Osteocyte (in vitro differentiated cells): Measurements from ENCODE around the gene KCMF1. TPM values are rescaled to one million over a fixed set of nuclear protein-coding genes. Genes with fewer than 3 reads are reported as not detected.

ENCODE experiments used
- DNase-seq: peaks from one replicate; pipeline ENCODE4 v3.0.0; 2021; ENCODE audit warnings: mixed read lengths; ENCODE audit not compliant: unreplicated experiment; ENCODE audit errors: extremely low spot score
- H3K27ac Mint-ChIP-seq: one replicate; pipeline ENCODE4 v1.8.0; 2021; ENCODE audit warnings: mild to moderate bottlenecking, mixed read lengths; ENCODE audit not compliant: unreplicated experiment
- H3K27me3 Mint-ChIP-seq: one replicate; pipeline ENCODE4 v1.8.0; 2021; ENCODE audit warnings: mixed read lengths; ENCODE audit not compliant: unreplicated experiment
- H3K36me3 Mint-ChIP-seq: one replicate; pipeline ENCODE4 v1.8.0; 2021; ENCODE audit warnings: mixed read lengths; ENCODE audit not compliant: unreplicated experiment
- H3K4me1 Mint-ChIP-seq: one replicate; pipeline ENCODE4 v1.8.0; 2021; ENCODE audit warnings: mixed read lengths; ENCODE audit not compliant: unreplicated experiment
- H3K4me3 Mint-ChIP-seq: one replicate; pipeline ENCODE4 v1.8.0; 2021; ENCODE audit warnings: mild to moderate bottlenecking, moderate library complexity, mixed read lengths; ENCODE audit not compliant: unreplicated experiment
- H3K9me3 Mint-ChIP-seq: one replicate; pipeline ENCODE4 v1.8.0; 2021; ENCODE audit warnings: mixed read lengths; ENCODE audit not compliant: unreplicated experiment
- CTCF ChIP-seq: fragments of 200-600 bp; sonication (generic); IDR thresholded peaks from 2 replicates; pipeline ENCODE4 v1.5.0; 2021; ENCODE audit warnings: antibody characterized with exemption, mild to moderate bottlenecking, moderate library complexity
- total RNA-seq: library from RNA; stranded (reverse); gene quantifications from 2 replicates; pipeline ENCODE4 v1.2.1, GENCODE V29; 2021

KCMF1 gene
- total RNA-seq, 1 donor from 2014 or later: 67.2 TPM

- TF ChIP-seq CTCF: no peak
- Mint-ChIP-seq H3K27me3 (no peaks in the 10 kb centered on the region), H3K4me3 (no peak overlapping the region), H3K36me3 (peaks cover 44% of the 10 kb centered on the region), H3K27ac (no peak overlapping the region), H3K9me3 (no peaks in the 10 kb centered on the region), H3K4me1 (peaks cover 10% of the 10 kb centered on the region)
- DNase-seq: no peak
These were observed 78.3 kb downstream of the KCMF1 start for GRCh38 chr2:85049236-85049635.

DNA sequence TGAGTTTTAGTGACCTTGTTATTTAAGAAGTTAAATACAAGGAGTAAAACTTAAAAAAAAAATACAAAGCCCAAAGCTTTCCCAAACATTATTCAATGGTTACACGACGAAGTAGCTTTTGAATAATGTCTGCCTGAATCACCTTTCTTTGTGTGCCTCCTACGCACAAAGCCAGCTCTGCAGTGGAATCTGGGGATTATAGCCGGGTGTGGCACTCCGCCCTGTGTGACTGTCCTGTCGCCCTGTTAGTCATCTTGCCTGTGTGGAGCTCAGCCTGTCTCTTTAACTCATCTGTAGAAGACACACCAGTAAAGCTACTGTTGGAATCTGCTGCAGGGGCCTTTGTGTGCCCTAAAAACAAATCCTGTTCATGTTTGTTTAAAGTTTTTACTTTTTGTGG, 82.8 kb downstream of the KCMF1 start:
- Mint-ChIP-seq H3K27me3 (no peaks in the 10 kb centered on the region), H3K27ac (peak overlapping the region; percentile 81), H3K9me3 (no peaks in the 10 kb centered on the region), H3K36me3 (peaks cover 37% of the 10 kb centered on the region), H3K4me3 (no peak overlapping the region), H3K4me1 (peaks cover 55% of the 10 kb centered on the region)
- DNase-seq: no peak
- TF ChIP-seq CTCF: no peak

DNA sequence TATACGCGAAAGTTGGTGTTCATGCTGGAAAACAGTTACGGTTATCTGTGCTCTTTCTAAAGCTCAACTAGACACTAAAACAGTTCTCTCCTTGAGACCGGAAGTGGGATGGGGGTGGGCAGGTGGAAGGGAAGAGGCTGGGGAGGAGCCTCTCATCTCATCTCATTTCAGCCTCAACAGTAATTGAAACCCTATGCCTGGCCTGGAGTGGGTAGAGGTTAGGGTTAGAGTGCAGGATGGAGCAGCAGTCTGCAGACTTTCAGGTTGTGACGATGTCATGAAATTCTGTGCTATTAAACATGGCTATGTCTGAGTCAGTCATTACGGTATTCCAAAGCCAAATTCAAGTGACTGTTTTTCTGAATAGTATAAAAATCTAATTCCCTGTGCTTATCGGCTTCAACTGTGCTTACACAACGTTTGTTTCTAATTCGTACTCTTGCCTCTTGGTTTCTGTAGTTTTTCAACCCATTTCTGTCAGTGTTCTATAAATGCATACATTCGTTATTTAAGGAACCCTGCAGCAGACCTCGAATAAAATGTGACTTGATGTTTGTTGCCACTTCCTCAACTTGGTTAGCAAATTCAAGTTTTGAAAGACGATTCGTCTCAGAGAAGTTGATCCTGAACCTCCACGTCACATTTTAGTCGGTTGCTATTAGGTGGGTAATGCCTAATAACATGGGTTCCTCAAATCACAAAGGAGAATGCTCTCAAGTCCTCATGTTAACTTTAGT, 86.4 kb downstream of the KCMF1 start:
- TF ChIP-seq CTCF: no peak
- peaks cover 19% of the 10 kb centered on the region for H3K36me3 Mint-ChIP-seq
- H3K9me3 Mint-ChIP-seq: no peaks in the 10 kb centered on the region
- H3K4me1 Mint-ChIP-seq: peaks cover 59% of the 10 kb centered on the region
- H3K27ac Mint-ChIP-seq: no peak overlapping the region
- no peak for DNase-seq
- peaks cover 8% of the 10 kb centered on the region for H3K27me3 Mint-ChIP-seq
- H3K4me3 Mint-ChIP-seq: no peak overlapping the region

DNA sequence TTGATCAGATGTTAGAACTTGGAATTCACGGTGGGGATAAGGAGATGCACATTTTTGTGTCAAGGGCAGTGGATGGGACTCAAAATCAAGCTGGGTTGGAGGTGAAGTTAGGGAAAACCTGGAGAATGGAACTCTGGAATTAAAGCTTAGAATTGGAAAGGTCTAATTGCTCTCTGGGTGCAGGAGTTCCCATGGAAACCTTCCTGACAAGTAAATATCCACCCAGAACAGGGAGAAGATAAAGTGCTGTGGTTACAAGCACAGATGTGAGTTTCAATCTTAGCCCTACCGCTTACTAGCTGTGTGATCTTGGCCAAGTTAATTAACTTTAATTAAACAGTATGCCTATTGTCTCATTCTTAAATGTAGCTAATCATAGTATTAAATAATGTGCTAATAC, 90.9 kb downstream of the KCMF1 start:
- Mint-ChIP-seq H3K4me3 (no peak overlapping the region), H3K27me3 (peaks cover 22% of the 10 kb centered on the region), H3K36me3 (peaks cover 4% of the 10 kb centered on the region), H3K9me3 (no peaks in the 10 kb centered on the region), H3K27ac (no peak overlapping the region), H3K4me1 (peaks cover 35% of the 10 kb centered on the region)
- no peak for DNase-seq
- no peak for TF ChIP-seq CTCF

DNA sequence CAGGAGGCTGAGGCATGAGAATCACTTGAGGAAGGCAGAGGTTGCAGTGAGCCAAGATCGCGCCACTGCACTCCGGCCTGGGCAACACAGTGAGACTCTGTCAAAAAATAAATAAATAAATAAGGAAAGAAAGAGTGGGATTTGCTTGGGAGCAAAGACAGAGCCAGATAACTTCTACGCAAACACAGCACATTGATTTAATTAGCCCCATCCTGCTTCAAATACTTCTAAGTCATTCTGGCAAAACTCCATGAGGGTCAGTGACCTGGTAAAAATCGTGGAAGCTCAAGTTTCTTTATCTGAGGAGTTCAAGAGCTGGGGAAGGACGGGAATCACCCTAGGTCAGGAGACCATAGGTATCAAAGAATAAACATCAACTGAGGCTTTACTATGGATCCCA, 91.6 kb downstream of the KCMF1 start:
- no peak for DNase-seq
- Mint-ChIP-seq H3K27ac (no peak overlapping the region), H3K4me3 (no peak overlapping the region), H3K4me1 (peaks cover 34% of the 10 kb centered on the region), H3K9me3 (no peaks in the 10 kb centered on the region), H3K27me3 (peaks cover 22% of the 10 kb centered on the region), H3K36me3 (peaks cover 3% of the 10 kb centered on the region)
- no peak for TF ChIP-seq CTCF
